HG03469 (cell line): Measurements from ENCODE around the gene CASP1.
"Not testable (repeated sequence)": the region's sequence is repeated elsewhere in the genome, so short reads cannot be mapped to it uniquely, and the experiment has no call there.

Source experiments
- ATAC-seq: cut with Tn5 transposase; IDR thresholded peaks from one replicate; pipeline ENCODE4 v1.9.1; 2021; ENCODE audit warnings: mild to moderate bottlenecking, moderate library complexity, moderate number of reproducible peaks; ENCODE audit not compliant: unreplicated experiment

The CASP1 gene

DNA sequence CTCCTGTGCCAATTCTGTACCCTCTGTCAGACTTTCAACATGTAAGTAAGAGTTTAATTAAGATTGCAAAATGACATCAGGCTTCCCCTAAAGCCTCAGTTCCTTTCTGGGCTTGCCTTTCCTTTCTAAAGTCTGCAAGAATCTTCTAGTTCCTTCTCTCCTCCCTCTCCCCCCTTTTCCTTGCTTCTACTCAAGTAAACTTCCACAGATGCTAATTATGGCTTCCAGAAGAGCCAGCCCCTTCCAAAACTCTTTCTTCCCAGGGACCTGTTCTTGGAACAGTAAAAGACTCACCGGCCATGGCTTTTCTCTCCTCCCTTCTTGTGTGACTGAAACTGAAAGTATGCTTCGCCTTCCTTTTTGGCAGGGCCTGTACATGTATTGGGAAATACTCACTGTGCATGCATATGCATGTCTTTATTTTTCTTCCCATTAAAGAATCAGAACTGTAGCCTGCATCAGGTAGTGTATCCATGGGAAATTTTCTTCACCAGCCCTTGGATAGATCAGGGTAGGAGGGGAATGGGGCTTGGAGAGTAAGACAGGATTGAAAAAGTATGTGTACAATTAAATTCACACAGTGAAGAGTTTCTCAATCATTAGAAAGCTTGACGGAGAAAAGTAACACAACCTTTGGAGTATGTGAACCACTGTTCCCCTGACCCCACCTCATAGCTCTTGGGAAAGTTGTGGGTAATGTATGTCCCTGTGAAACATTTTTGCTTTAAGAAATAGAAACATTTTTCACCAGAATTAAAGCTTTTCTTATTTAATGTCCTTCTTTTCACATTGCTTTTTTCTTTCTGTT, at the start of gene CASP1:
Gene CASP1 (minus strand): TSS at position 332 of the 808 bp plus-strand sequence. CDS start 31 bp downstream, at position 301.
- peak; percentile 92 for ATAC-seq

- ATAC-seq = no peak
Measured at GRCh38 chr11:105081412-105082150, 46.6 kb upstream of the CASP1 start.

DNA sequence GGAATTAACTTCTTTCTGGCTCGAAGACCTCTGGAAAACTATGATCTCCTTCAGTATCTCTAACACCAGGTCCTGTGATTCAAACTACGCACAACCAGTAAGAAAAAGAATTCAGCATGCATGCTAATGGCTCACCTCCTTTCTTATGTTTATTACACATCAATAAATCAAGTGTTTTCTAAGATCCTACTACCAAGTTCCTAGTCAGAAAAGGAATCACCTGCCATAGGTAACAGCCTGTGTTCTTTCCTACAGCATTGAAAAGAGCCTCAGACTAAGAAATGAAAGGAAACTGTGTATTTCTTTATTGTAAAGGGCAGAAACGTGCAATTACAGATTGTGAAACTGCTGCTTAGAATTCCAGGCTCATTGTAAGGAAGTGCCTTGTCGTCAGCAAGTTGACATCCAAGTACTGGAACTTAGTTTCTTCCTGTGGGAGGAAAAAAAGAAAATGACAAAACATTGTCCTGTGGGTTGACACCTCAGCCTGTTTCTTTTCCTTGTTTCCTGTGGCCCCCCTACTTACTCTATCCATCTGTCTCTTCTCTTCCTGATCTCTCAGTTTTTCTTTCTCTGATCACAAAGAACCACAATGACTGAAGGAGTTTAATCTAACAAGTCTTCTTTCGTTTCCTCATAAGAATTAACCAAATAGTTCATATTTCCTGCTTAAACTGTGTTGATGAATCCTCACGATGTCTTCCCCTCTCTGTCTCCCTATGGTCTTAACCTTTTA, 45.4 kb upstream of the CASP1 start:
- ATAC-seq = not testable (repeated sequence)

- no peak for ATAC-seq
Measured at GRCh38 chr11:105078283-105078682, 43.3 kb upstream of the CASP1 start.

- ATAC-seq = not testable (repeated sequence)
Measured at GRCh38 chr11:105077141-105077790, 42.3 kb upstream of the CASP1 start.

GRCh38 chr11:105074166-105074530, 39.2 kb upstream of the CASP1 start:
- ATAC-seq = no peak

DNA sequence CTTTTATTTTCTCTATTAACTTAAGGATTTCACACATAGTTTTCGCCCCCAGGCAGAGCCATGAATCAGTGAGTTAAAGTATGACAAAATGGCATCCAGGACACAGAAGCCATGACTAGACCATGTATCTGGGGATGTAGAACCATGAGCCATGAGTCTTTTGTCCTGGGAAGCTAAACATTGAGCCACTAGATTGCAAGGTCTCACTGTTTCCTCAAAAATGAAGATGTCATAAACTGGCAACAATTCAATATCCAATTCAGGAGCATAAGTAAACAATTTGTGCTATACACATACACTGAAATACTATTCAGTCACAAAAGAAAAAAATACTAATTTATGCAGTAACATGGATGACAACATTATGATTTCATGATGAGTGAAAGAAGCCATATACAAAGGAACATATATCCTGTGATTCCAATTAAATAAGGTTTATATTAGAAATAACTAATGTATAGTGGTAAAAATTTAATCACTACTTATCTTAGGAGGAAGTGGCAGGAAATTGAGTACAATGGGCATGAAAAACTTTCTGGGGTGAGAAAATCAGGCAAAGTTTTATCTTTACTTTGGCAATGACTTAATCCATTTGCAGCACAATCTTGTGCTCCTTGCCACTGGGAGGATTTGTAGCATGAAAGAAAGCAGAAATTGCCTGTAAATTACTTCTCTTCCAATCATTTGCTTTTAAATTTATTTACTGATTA, 38.7 kb upstream of the CASP1 start:
- no peak for ATAC-seq

DNA sequence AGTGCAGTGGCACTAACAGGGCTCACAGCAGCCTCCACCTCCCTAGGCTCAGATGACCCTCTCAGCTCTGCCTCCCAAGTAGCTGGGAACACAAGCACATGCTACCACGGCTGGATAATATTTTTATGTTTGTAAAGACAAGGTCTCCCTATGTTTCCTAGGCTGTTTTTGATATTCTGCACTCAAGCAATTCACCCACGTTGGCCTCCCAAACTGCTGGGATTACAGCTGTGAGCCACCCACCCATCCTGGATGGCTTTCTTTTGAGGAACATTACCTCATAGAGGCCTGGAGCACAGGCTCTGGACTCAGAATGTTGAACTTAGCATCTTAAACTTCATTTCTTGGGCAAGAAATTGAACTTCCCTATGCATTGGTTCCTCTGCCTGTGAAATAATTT, 37.1 kb upstream of the CASP1 start:
- ATAC-seq = not testable (repeated sequence)

DNA sequence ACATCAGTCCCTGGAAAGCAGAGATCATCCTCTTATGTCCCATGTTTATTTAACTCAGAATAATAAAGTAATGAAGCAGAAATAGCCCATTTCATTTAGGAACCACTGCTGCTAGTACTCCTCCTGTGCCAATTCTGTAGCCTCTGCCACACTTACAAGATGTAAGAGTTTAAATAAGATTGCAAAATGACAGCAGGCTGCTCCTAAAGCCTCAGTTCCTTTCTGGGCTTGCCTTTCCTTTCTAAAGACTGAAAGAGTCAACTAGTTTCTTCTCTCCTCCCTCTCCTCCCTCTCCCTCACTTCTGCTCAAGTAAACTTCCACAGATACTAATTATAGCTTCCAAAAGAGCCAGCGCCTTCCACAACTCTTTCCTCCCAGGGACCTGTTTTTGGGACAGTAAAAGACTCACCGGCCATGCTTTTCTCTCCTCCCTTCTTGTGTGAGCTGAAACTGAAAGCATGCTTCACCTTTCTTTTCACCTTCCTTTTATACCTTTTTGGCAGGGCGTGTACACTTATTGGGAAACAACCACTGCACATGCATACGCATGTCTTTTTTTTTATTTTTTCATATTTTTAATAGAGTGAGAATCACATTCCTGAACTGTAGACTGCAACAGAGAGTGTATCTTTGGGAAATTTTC, 36.3 kb upstream of the CASP1 start:
- no peak for ATAC-seq

DNA sequence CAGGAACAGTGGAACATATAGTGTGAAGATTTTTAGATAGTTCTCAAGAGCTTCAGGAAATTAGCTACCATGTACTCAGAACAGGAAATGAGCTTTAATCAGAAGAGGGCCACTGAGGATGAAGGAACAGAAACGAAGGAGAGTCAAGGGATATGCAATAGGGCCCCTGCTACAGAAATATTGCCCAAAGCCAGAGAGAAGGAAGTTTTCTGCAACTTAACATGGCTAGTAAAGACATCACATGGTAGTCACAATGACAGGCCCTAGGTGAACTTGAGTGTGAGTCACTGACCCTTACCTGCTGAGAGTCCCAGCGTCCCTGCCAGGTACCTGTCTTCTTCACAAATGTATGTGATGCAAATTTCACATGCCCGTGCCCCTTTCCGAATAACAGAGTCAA, 35.4 kb upstream of the CASP1 start:
- ATAC-seq = no peak

DNA sequence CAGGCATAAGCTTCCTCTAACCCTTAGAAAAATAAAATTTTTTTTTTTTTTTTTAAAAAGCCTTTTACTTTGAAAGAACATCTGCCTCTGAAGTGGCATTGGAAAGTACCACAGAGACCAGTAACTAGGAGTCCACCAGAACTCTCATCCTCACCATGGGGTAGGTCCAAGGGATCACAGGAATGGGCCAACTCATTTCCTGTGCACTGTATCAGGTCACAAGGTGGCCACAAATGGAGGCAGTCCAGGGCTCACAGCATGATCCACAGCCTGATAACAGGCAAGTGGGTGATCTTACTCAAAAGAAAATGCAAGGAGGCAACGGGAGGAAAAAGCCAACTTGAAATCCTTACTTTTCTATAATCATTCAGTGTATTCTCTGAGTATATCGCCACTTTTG, 34.8 kb upstream of the CASP1 start:
- not testable (repeated sequence) for ATAC-seq

GRCh38 chr11:105063245-105063941, 28.4 kb upstream of the CASP1 start:
- ATAC-seq = not testable (repeated sequence)

- ATAC-seq = no peak
Measured at GRCh38 chr11:105057432-105057831, 22.5 kb upstream of the CASP1 start.

DNA sequence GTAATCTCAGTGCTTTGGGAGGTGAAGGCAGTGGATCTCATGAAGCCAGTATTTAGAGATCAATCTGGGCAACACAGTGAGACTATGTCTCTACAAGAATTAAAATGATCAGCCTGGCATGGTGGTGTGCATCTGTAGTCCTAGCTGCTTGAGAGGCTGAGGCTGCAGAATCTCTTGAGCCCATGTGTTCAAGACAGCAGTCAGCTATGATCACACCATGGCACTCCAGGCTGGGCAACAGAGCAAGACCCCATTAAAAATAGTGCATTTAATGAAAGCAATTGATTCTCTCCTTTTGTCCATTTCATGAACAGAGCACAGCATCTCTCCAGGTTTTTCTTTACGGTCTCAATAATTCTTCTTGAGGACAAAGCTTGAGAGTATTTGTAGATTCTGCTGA, 21.5 kb upstream of the CASP1 start:
- ATAC-seq = no peak

DNA sequence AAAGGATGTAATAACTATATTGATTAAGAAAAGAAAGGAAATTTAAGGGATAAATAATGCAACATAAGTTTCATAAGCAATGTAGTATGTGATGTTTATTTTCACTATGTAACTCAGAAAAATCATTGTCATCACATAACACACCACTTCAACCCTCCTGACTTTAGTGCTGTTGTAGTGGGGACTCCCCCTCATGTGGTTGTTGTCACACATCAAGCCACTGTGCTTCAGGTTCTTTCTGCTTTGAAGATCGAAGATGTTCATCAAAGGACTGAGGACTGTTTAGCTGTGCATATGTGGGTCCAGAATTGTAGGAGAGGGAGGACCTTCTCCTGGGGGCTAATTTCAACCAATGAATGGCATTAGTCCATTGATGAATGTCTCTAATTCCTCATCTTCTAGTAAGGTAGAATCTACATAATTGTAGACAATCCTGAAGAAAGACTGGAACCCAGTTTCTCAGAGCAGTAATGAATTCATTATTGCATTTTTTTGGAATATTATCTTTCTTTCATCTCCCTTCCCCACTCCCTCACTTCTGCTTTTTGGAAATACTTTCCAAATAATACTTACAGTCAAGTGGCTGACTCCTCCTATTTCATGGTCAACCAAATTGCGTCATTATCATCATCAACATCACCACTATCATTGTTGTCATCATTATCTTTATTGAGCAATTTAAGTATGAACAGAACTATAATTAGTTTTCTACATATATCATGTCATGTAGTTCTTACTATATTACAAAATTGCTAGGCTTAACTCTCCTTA, 20.0 kb upstream of the CASP1 start:
- ATAC-seq = no peak

GRCh38 chr11:105052487-105052886, 17.5 kb upstream of the CASP1 start:
- ATAC-seq = no peak

GRCh38 chr11:105051559-105051958, 16.6 kb upstream of the CASP1 start:
- no peak for ATAC-seq

DNA sequence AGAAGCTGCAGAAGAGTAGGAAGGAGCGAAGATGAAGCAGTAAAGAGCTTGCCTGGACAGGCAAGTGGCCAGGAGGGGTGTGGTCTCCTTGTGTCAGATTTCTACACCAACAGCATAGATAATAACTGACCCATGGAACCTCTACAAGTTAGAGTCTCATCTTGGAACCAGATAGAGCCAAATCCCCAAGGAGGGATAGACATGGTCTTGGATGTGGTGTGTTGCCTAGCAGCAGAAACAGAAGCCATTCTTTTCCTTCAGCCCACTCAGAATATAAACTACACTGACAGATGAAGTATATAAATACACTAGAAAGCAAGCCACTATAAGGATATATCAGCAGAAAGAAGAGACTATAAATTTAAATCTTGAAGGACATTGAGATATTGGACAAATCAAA, 14.5 kb upstream of the CASP1 start:
- no peak for ATAC-seq
